Breast epithelium (tissue), 4 donors: ENCODE measurements around the gene TMEM74B. TPM values are rescaled to one million over a fixed set of nuclear protein-coding genes. Genes with fewer than 3 reads are reported as not detected.
A peak's percentile ranks its signal among the peaks of the same experiment; 100 is the strongest.

Experiments used
- DNase-seq, 2 donors: peaks; one replicate each; pipeline ENCODE4 v3.0.0-alpha.2; 2019; ENCODE audit warnings: low spot score in 2 of 2
- H3K27ac ChIP-seq, 2 donors: fragments of 200-600 bp; sonication (generic) in 1 of 2; one replicate each; pipeline ENCODE4 v1.5.1; 2016 to 2019; ENCODE audit warnings: mild to moderate bottlenecking in 1 of 2
- H3K27me3 ChIP-seq, 2 donors: fragments of 200-600 bp; sonication (generic) in 1 of 2; one replicate each; pipeline versions ENCODE4 v1.5.1 to v1.6.0; 2017 to 2019; ENCODE audit warnings: control low read depth in 1 of 2, mild to moderate bottlenecking in 1 of 2
- H3K36me3 ChIP-seq: fragments of 200-600 bp; one replicate; pipeline ENCODE4 v1.5.1; 2019
- H3K4me1 ChIP-seq, 2 donors: fragments of 200-600 bp; sonication (generic); one replicate each; pipeline ENCODE4 v1.5.1; 2016 to 2019; ENCODE audit warnings: control low read depth in 1 of 2
- H3K4me3 ChIP-seq, 3 donors: fragments of 200-600 bp; sonication (generic); 1 replicate in 2 of 3; 2 replicates in 1 of 3; pipeline ENCODE4 v1.5.1; 2016 to 2019; ENCODE audit warnings: mild to moderate bottlenecking in 3 of 3, moderate library complexity in 2 of 3
- H3K9me3 ChIP-seq, 2 donors: fragments of 200-600 bp; sonication (generic) in 1 of 2; one replicate each; pipeline ENCODE4 v1.5.1; 2016 to 2019; ENCODE audit warnings: control low read depth in 1 of 2
- CTCF ChIP-seq, 3 donors: fragments of 450-650 bp; IDR thresholded peaks; one replicate each; pipeline ENCODE4 v1.5.1; 2016 to 2017; ENCODE audit warnings: antibody characterized with exemption in 3 of 3, mild to moderate bottlenecking in 3 of 3, moderate library complexity in 3 of 3
- POLR2A ChIP-seq: fragments of 450-650 bp; IDR thresholded peaks from one replicate; pipeline ENCODE4 v1.6.1; 2016; ENCODE audit warnings: antibody characterized with exemption, mild to moderate bottlenecking, moderate library complexity
- POLR2AphosphoS5 ChIP-seq, 3 donors: sonication (generic); formaldehyde crosslinking; IDR thresholded peaks; one replicate each; pipeline ENCODE4 v1.6.1; 2017; ENCODE audit warnings: antibody characterized with exemption in 3 of 3
- intact Hi-C: fragments of 100-400 bp; cut with DNase I; formaldehyde crosslinking; loops from one replicate; pipeline ENCODE4 v1.15.1; 2023; ENCODE audit warnings: low total_unique reads
- total RNA-seq, 3 donors: library from RNA; depleted of rRNA; stranded (reverse); fragments of >200 nt; gene quantifications; one replicate each; pipeline ENCODE4 v1.1.0, GENCODE V29; 2016

The TMEM74B gene
- total RNA-seq, 3 donors from 2014 or later: 0.73 to 4.3 (median 1.1) TPM

GRCh38 chr20:1186367-1186991 is 1.7 kb upstream of the TMEM74B start:
- Histone ChIP-seq H3K27ac (no peak overlapping the region), H3K27me3 (peaks cover 4 to 28% of the 10 kb centered on the region in 2 donors), H3K36me3 (no peaks in the 10 kb centered on the region), H3K9me3 (no peaks in the 10 kb centered on the region), H3K4me3 (no peak overlapping the region), H3K4me1 (no peaks in the 10 kb centered on the region)
- no peak for DNase-seq
- TF ChIP-seq CTCF (IDR thresholded peaks at IDR 0.05): no peak
- TF ChIP-seq POLR2AphosphoS5 (IDR thresholded peaks at IDR 0.05): no peak
- no peak for TF ChIP-seq POLR2A
- intact Hi-C loops: no loop called here

GRCh38 chr20:1185790-1186334 is 1.1 kb upstream of the TMEM74B start:
- intact Hi-C loops: no loop called here
- no peak for DNase-seq
- H3K27me3 ChIP-seq: peaks cover 4 to 28% of the 10 kb centered on the region in 2 donors
- H3K27ac ChIP-seq: no peak overlapping the region
- TF ChIP-seq POLR2A (no peak), CTCF (IDR thresholded peaks at IDR 0.05) (peak in 1 of 3 donors; percentile 14), POLR2AphosphoS5 (IDR thresholded peaks at IDR 0.05) (no peak)
- peak overlapping the region; percentile 45 to 77 (median 58) for H3K4me3 ChIP-seq
- H3K9me3 ChIP-seq: no peaks in the 10 kb centered on the region
- no peaks in the 10 kb centered on the region for H3K4me1 ChIP-seq
- no peaks in the 10 kb centered on the region for H3K36me3 ChIP-seq

- H3K4me3 ChIP-seq: peak overlapping the region; percentile 45 to 77 (median 58)
- no peaks in the 10 kb centered on the region for H3K4me1 ChIP-seq
- intact Hi-C loops: no loop called here
- DNase-seq: no peak
- H3K27me3 ChIP-seq: peaks cover 4 to 28% of the 10 kb centered on the region in 2 donors
- no peak overlapping the region for H3K27ac ChIP-seq
- no peaks in the 10 kb centered on the region for H3K36me3 ChIP-seq
- TF ChIP-seq CTCF (IDR thresholded peaks at IDR 0.05) (no peak), POLR2AphosphoS5 (IDR thresholded peaks at IDR 0.05) (no peak), POLR2A (no peak)
- no peaks in the 10 kb centered on the region for H3K9me3 ChIP-seq
These were observed 548 bp upstream of the TMEM74B start for GRCh38 chr20:1185316-1185741.

- H3K9me3 ChIP-seq: no peaks in the 10 kb centered on the region
- no peak for DNase-seq
- intact Hi-C loops: no loop called here
- H3K4me1 ChIP-seq: no peaks in the 10 kb centered on the region
- H3K27ac ChIP-seq: no peak overlapping the region
- no peaks in the 10 kb centered on the region for H3K36me3 ChIP-seq
- TF ChIP-seq POLR2AphosphoS5 (IDR thresholded peaks at IDR 0.05): no peak
- H3K4me3 ChIP-seq: peak overlapping the region; percentile 45 to 77 (median 58)
- peaks cover 4 to 28% of the 10 kb centered on the region in 2 donors for H3K27me3 ChIP-seq
These were observed 532 bp downstream of the TMEM74B start for GRCh38 chr20:1184260-1184637.

GRCh38 chr20:1183153-1183552 is 1.6 kb downstream of the TMEM74B start:
- TF ChIP-seq POLR2AphosphoS5 (IDR thresholded peaks at IDR 0.05) (no peak), CTCF (IDR thresholded peaks at IDR 0.05) (no peak), POLR2A (no peak)
- no peaks in the 10 kb centered on the region for H3K4me1 ChIP-seq

More at GRCh38 chr20:1183153-1183552, 1.6 kb downstream of the TMEM74B start:
- intact Hi-C loops: no loop called here
- H3K36me3 ChIP-seq: no peaks in the 10 kb centered on the region
- no peak overlapping the region for H3K27ac ChIP-seq
- no peak overlapping the region for H3K4me3 ChIP-seq
- no peak for DNase-seq
- no peaks in the 10 kb centered on the region for H3K9me3 ChIP-seq
- peaks cover 4 to 28% of the 10 kb centered on the region in 2 donors for H3K27me3 ChIP-seq
